ENCODE data around the gene CLASP1.

CLASP1 gene

DNA sequence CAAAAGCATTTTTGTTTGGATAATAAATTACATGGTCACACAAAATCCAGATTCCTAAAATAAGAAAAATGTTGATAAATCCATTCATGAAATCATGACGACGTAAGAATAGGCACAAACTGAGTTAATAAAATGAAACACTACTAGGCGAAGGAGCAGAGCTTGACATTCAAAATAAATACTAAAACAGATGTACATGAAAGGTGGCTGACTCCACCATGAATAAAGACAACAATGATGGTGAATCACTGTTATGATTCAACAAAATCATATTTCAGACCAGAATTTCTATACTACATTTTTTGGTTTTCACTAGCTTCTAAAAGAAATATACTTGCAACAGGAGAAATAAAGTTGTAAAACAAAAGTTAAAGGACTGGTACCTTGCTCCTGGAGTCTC is 240.6 kb downstream of the CLASP1 start:
- no peak for DNase-seq (ENCODE audit: low read depth, low spot score)
- ChIA-PET POLR2A (interaction anchor here (0.7 to 1.0 kb wide), 2 partner anchors 12 to 122 kb away, joined by 3 to 6 read pairs; partner anchors contain the start of gene RNU4ATAC), CTCF (interaction anchor here (1.0 to 1.8 kb wide), 6 partner anchors 8 to 322 kb away, joined by 3 to 7 read pairs (median 4); partner anchors contain the start of gene RNU4ATAC)
- no peak overlapping the region for H3K4me3 ChIP-seq (ENCODE audit: low read depth, low read length)
- TF ChIP-seq, protein P1, sequence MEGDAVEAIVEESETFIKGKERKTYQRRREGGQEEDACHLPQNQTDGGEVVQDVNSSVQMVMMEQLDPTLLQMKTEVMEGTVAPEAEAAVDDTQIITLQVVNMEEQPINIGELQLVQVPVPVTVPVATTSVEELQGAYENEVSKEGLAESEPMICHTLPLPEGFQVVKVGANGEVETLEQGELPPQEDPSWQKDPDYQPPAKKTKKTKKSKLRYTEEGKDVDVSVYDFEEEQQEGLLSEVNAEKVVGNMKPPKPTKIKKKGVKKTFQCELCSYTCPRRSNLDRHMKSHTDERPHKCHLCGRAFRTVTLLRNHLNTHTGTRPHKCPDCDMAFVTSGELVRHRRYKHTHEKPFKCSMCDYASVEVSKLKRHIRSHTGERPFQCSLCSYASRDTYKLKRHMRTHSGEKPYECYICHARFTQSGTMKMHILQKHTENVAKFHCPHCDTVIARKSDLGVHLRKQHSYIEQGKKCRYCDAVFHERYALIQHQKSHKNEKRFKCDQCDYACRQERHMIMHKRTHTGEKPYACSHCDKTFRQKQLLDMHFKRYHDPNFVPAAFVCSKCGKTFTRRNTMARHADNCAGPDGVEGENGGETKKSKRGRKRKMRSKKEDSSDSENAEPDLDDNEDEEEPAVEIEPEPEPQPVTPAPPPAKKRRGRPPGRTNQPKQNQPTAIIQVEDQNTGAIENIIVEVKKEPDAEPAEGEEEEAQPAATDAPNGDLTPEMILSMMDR (IDR thresholded peaks at IDR 0.05; ENCODE audit: insufficient read depth, low read length, missing control alignments) = no peak

DNA sequence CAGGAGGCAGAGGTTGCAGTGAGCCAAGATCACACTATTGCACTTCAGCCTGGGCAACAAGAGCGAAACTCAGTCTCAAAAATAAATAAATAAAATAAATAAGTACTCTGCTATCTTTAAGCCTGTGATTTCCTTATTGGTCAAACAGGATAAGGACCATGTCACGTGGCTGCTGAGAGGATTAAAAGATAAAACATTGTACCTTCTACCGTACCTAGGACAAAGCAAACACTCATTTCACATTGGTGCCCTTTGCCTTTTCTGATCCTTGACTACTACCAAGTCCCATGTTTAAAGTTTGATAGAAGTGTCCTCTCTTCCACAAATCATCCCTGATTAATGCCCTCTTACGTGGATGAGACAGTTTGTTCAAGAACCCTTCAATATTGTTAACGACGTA is 244.0 kb downstream of the CLASP1 start:
- POLR2A ChIA-PET = no interaction called here
- CTCF ChIA-PET = no interaction called here

DNA sequence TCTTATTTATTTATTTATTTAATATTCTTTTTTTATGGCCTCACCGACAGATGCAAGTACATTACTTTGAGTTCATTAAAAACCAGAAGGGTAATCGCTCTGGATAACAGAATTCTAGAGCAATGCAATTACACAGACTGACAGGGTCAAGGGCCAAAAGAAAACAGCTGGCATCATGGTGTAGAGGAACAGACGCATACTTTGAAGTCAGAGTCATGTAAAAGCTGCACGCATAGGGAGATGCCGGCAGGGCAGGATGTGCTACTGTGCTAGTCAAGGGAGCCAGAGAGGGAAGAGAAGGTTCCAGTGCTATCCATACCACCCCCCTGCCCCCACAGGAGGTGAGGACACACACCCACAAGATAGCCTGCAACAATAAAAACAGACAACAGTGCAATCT is 249.1 kb downstream of the CLASP1 start:
- POLR2A ChIA-PET = no interaction called here
- CTCF ChIA-PET = interaction anchor here (0.9 to 2.0 kb wide), 9 partner anchors 9 to 348 kb away, joined by 3 to 6 read pairs (median 4); partner anchors contain the start of gene RNU4ATAC
- TF ChIP-seq, protein P1 (IDR thresholded peaks at IDR 0.05; ENCODE audit: insufficient read depth, low read length, missing control alignments) = no peak
- DNase-seq (ENCODE audit: low read depth, low spot score) = peak; percentile 31
- no peak overlapping the region for H3K4me3 ChIP-seq (ENCODE audit: low read depth, low read length)

More for the DNA sequence above, 244.0 kb downstream of the CLASP1 start:
- no peak overlapping the region for H3K4me3 ChIP-seq (ENCODE audit: low read depth, low read length)
- DNase-seq (ENCODE audit: low read depth, low spot score) = no peak
- TF ChIP-seq, protein P1 (IDR thresholded peaks at IDR 0.05; ENCODE audit: insufficient read depth, low read length, missing control alignments) = no peak

DNA sequence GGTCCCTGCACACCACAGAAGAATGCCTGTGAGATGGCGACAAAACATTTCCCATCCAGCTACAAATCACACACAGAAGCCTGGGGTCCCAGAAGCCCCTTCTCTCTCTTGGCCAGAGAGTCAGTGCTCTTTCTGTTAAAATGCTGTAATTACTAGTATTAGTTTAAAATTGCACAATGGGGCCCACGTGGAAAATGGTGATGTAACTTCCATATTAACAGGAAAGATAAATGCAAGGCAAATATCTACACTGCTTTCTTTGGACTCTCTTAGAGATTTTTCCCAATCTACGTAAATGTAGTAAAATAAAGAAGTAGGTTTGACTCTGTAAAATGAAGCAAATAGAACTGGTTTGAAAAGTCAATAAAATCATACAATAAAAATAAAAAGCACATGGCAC is 250.4 kb downstream of the CLASP1 start:
- H3K4me3 ChIP-seq (ENCODE audit: low read depth, low read length) = no peak overlapping the region
- no peak for DNase-seq (ENCODE audit: low read depth, low spot score)
- ChIA-PET POLR2A (no interaction called here), CTCF (interaction anchor here (1.7 to 1.9 kb wide), 2 partner anchors 11 to 13 kb away, joined by 5 to 6 read pairs; no protein-coding TSS in a partner anchor)
- TF ChIP-seq, protein P1 (IDR thresholded peaks at IDR 0.05; ENCODE audit: insufficient read depth, low read length, missing control alignments) = no peak

DNA sequence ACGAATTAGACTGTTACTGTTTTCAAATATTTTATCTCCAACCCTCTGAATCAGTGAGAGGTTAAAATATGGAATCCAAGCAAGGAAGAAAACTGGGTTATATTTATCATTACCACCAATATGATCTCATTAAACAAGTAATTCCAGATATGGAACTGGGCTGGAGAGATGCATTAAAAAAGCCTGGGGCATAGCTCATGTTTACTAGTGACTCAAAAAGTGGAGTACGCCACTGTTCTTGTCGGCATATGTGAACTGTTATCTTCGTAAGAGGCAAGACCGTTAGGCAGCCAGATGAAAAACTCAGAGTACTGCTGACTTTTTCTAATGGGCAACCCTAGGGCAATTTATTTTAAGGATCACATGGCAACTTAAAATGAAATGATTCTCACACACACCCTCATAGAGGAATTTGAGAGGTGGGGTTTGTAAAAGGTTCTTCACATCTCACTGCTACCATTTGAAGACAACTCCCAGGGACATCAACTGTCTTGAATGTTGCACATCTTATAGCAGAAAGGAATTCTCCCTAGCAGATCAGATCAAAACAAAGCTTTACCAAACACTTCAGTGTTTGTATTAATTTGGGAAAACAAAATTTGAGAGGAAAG is 259.1 kb downstream of the CLASP1 start:
- TF ChIP-seq, protein P1 (IDR thresholded peaks at IDR 0.05; ENCODE audit: insufficient read depth, low read length, missing control alignments) = no peak
- ChIA-PET POLR2A (no interaction called here), CTCF (interaction anchor here (1.2 to 3.0 kb wide), 3 partner anchors 9 to 12 kb away, joined by 3 to 17 read pairs (median 5); no protein-coding TSS in a partner anchor)
- no peak for DNase-seq (ENCODE audit: low read depth, low spot score)
- no peak overlapping the region for H3K4me3 ChIP-seq (ENCODE audit: low read depth, low read length)

DNA sequence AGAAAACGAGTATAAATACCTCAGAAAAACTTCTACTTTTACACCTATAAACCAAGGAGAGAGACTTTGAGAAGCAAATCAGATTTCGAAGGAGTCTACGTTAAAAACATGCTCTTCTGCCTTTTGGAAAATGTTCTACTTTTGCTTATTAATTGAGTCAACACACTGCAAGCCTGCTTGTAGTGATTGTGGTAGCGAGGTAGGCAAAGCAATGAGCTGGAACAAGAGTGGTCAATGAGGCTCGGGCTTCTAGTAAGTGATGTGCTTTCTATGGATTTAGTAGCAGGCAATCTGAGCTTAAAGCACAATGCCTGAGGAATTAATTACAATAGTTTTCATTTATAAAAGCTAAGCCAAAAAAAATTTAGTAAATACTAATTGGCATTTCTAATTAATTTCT is 260.9 kb downstream of the CLASP1 start:
- no peak for DNase-seq (ENCODE audit: low read depth, low spot score)
- ChIA-PET POLR2A (interaction anchor here (1.1 kb wide), 1 partner anchor 143 kb away, joined by 3 read pairs; no protein-coding TSS in a partner anchor), CTCF (interaction anchor here (0.9 to 1.5 kb wide), 5 partner anchors 8 to 32 kb away, joined by 3 to 11 read pairs (median 3); no protein-coding TSS in a partner anchor)
- no peak overlapping the region for H3K4me3 ChIP-seq (ENCODE audit: low read depth, low read length)
- TF ChIP-seq, protein P1 (IDR thresholded peaks at IDR 0.05; ENCODE audit: insufficient read depth, low read length, missing control alignments) = no peak
